Stimulated activated CD8-positive, alpha-beta memory T cell treated with anti-CD3 and anti-CD28 coated beads, Interleukin-7, amount 100 ng/mL, for 48 hours (primary cell): ENCODE results near the gene THUMPD2.

Experiments used
- DNase-seq, 2 donors: peaks; one replicate each; pipeline ENCODE4 v3.0.0-alpha.2; 2020; ENCODE audit warnings: low read depth in 1 of 2; ENCODE audit errors: extremely low read depth in 1 of 2

THUMPD2 gene

GRCh38 chr2:39720970-39721369 is 58.1 kb downstream of the THUMPD2 start:
- no peak for DNase-seq

GRCh38 chr2:39719317-39719716 is 59.7 kb downstream of the THUMPD2 start:
- no peak for DNase-seq

- no peak for DNase-seq
Measured at GRCh38 chr2:39718483-39718882, 60.6 kb downstream of the THUMPD2 start.

GRCh38 chr2:39717067-39717466 is 62.0 kb downstream of the THUMPD2 start:
- no peak for DNase-seq

- no peak for DNase-seq
Measured at GRCh38 chr2:39715822-39716221, 63.2 kb downstream of the THUMPD2 start.

GRCh38 chr2:39715095-39715494 is 64.0 kb downstream of the THUMPD2 start:
- no peak for DNase-seq

GRCh38 chr2:39712953-39713352 is 66.1 kb downstream of the THUMPD2 start:
- DNase-seq = no peak

- DNase-seq = no peak
Measured at GRCh38 chr2:39710807-39711206, 68.3 kb downstream of the THUMPD2 start.

- DNase-seq = no peak
Measured at GRCh38 chr2:39708003-39708402, 71.1 kb downstream of the THUMPD2 start.

GRCh38 chr2:39706945-39707344 is 72.1 kb downstream of the THUMPD2 start:
- no peak for DNase-seq

- no peak for DNase-seq
Measured at GRCh38 chr2:39706312-39706711, 72.7 kb downstream of the THUMPD2 start.

GRCh38 chr2:39705638-39706037 is 73.4 kb downstream of the THUMPD2 start:
- no peak for DNase-seq

GRCh38 chr2:39704540-39704939 is 74.5 kb downstream of the THUMPD2 start:
- no peak for DNase-seq

- DNase-seq = no peak
Measured at GRCh38 chr2:39703181-39703872, 75.7 kb downstream of the THUMPD2 start.

- no peak for DNase-seq
Measured at GRCh38 chr2:39701137-39701536, 77.9 kb downstream of the THUMPD2 start.

GRCh38 chr2:39697454-39697853 is 81.6 kb downstream of the THUMPD2 start:
- no peak for DNase-seq

- DNase-seq = no peak
Measured at GRCh38 chr2:39696838-39697237, 82.2 kb downstream of the THUMPD2 start.

- DNase-seq = no peak
Measured at GRCh38 chr2:39696101-39696553, 82.9 kb downstream of the THUMPD2 start.

- no peak for DNase-seq
Measured at GRCh38 chr2:39693245-39693644, 85.8 kb downstream of the THUMPD2 start.

GRCh38 chr2:39689876-39690275 is 89.2 kb downstream of the THUMPD2 start:
- no peak for DNase-seq

- DNase-seq = no peak
Measured at GRCh38 chr2:39689272-39689841, 89.7 kb downstream of the THUMPD2 start.

- DNase-seq = no peak
Measured at GRCh38 chr2:39688181-39688580, 90.9 kb downstream of the THUMPD2 start.

GRCh38 chr2:39686456-39686855 is 92.6 kb downstream of the THUMPD2 start:
- DNase-seq = no peak
